GM21390 (cell line): ENCODE measurements around the gene SLIT1.
"Not testable (repeated sequence)": the region's sequence is repeated elsewhere in the genome, so short reads cannot be mapped to it uniquely, and the experiment has no call there.

ENCODE experiments used
- ATAC-seq: cut with Tn5 transposase; IDR thresholded peaks from one replicate; pipeline ENCODE4 v1.9.1; 2021; ENCODE audit not compliant: unreplicated experiment

Gene SLIT1

DNA sequence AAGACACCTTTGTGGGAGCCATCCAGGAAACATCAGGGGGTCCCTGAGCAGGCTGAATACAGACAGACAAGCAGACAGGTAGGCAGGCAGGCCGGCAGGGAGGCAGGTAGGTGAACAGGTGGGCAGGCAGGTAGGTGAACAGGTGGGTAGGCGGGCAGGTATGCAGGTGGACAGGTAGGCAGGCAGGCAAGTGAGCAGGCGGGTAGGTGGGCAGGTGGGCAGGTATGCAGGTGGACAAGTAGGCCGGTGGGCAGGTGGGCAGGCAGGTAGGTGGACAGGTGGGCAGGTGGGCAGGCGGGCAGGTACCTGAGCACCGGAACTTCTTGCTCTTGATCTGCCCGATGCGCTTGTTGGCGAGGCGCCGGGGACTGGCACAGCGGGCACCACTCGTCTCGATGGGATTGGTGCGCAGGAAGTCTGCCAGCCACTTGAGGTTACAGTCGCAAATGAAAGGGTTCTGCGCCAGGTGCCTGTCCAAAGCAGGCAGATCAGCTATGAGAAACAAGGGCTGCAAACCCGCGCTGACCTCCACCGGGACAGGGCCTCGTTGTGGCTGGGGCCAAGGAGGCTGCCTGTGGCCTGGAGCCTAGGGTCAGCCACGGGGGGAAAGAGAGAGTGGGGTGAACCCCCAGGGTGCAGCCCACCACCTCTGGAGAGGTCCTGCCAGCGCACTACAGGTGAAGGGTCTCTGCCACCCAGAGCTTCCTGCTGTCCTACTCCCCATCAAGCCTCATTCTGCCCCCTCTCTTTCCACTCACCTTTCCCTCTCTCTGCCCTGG lies 136.9 kb downstream of the SLIT1 start:
- no peak for ATAC-seq

DNA sequence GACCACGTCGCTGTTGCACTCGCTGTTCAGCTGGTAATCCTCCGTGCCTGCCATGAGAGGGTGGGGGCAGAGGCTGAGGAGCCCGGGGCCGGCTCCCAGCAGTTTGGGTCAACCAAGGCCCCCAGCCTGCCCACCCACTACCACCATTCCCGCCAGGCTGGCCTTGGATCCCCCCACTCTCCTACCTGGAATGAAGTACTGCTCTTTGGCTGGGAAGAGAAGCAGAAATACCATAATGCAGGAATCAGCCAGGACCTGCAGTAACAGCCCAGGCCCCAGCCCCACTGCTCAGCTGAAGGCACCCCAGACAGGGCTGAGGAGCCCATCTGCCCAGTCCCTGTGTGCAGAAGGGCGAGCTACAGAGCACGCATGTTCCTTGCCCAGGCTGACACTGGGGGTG lies 138.0 kb downstream of the SLIT1 start:
- ATAC-seq: no peak

DNA sequence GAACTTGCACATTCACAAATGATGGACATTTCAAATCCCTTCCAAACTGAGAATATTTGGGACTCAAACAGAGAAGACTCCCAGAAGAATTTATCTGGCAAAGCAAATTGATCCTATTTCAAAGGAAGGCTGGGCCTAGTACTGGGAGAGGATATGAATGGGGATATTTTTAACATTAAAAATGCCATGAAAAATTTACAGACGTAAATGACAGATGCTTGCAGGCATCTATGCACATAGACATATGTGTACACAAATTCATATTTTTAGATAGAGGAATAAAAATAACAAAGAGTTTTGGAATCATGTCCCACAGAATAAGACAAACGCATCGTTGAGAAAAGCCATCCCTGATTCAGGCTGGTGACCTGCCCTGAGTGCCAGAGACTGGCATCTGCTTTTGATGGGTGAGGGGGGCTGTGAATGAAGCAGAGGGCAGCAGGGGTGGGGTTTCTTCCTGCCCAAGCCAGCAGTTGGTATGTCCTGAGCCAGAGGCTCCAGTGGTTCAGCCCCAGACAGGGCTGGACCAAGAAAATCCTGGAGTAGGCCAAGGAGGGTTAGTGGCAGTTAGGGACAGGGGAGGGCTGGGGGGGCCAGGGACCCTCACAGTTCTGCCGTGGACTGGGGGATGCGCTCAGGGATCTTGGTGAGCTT lies 138.5 kb downstream of the SLIT1 start:
- ATAC-seq: no peak

DNA sequence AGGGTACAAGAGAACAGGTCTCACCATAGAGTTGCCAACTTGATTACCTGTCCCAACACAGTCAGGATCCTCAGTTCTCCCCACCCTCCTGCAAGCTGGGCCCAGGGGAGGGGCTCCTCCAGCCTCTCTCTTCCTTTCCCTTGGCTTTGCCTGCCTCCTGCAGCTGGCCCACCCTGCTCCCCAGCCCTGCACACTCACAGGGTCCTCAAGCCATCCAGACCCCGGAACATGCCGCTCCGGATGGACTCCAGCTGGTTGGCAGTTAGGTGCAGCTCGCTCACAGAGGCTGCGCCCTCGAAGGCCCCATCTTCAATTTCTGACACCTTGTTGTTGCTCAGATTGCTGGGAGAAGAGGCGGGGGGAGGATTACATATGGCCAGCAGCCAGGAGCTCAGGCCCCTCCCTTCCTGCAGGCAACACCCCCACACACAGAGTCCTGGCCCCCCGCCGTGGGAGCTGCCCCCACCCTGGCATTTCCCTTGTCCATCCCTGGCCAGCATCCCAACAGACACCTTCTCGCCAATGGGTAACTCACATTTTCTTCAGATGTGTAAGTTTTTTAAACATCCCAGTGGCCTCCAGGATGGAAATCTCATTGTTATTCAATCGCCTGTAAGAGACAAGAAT lies 139.2 kb downstream of the SLIT1 start:
- ATAC-seq: no peak

DNA sequence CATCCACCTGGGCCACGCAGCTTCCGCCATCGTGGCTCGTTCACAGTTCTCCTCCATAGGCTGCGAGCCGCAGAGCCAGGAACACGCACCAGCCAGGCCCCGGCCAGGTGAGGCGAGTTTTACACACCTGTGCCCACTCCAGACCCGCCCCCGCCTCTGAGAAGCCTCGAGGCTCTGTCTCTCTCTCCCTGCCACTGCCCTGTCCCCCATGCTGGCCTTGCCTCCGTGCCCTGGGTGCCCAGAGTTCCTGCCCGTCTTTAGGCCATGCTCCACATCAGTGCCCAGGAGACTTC lies 142.2 kb downstream of the SLIT1 start:
- no peak for ATAC-seq

DNA sequence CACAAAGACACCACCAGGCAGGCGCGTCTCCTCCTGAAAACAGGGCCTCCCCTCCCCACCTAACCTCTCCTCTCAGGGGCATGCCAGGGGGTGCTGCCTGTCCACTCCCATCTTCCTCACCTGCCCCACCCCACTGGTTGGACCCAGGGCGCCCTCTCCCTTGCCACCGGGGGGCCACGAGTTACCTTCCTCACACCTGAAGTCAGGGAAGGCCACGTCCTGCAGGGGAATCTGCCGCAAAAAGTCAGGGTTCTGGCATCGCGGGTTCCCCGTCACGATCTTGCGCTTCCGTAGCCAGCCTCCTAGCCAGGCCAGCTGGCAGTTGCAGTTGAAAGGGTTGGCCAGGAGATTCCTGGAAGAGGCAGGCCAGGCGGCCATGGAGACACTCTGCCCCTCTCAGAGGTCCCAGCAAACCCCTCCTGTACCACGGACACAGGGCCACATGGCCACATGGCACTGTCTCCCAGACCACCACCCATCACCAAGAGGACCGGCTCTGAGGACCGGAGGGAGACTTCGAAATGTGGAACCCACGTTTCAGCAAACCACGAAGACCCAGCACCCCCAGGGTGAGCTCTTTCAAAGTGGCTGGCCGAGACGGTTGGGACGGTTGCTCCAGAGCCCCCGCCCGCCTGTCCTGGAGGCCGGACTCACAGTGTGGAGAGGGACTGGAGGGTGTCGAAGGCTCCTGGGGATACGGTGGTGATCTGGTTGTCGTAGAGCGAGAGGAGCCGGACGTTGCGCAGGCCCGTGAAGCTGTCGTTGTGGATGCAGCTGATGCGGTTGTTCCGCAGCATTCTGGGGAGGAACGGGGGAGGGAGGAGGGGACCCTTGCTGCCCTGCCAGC lies 142.8 kb downstream of the SLIT1 start:
- ATAC-seq: no peak

DNA sequence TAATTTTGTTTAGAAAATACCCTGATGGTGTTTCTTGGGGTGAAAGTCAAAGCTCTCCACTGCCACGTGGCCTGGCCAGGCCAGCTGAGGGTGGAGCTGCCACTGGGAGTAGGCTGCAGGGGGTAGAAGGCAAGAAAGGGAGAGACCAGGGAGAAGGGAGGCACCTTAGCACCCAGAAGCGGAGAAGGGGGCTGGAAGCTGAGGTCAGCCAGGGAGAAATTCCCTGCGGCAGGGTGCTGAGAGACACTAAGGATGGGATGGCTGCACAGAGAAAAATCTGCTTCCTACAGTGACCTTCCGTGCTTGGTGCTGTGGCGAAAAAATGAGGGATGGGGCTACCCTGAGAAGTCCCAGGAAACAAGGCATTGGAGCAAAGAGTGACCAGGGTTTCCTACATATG lies 143.7 kb downstream of the SLIT1 start:
- ATAC-seq: no peak

DNA sequence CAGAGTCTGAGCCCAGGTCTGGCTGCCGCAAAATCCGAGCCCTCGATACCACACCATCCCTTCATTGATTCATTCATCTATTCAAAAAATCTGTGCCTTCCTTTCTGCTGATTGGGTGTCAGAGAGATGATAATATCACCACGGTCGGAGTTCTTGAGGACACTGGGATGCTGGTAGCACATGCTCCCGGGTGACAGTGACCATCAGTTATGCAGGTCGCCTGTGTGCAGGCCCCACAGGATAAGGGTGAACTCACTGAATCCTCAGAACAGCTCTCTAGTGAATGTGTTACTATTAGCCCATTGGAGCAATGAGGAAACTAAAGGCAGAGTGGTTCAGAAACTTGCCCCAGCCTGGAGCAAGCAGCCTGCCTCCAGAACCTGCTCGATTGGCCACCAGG lies 145.1 kb downstream of the SLIT1 start:
- ATAC-seq: no peak

DNA sequence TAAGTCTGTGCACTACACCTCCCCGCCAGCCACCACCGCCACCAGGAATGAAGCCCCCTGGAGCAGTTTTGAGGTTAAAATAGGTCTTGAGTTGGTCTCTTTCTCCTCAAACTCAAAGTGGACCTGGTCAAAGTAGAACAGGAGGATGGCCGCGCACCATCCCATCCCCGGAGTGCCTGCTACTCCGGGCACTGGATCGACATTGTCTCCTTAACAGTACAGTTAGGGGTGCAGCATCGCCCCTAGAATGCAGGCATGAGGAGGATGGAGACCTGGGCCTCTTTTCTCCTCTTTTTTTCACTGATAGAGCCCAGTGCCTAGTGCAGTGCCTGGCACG lies 145.5 kb downstream of the SLIT1 start:
- ATAC-seq: no peak

DNA sequence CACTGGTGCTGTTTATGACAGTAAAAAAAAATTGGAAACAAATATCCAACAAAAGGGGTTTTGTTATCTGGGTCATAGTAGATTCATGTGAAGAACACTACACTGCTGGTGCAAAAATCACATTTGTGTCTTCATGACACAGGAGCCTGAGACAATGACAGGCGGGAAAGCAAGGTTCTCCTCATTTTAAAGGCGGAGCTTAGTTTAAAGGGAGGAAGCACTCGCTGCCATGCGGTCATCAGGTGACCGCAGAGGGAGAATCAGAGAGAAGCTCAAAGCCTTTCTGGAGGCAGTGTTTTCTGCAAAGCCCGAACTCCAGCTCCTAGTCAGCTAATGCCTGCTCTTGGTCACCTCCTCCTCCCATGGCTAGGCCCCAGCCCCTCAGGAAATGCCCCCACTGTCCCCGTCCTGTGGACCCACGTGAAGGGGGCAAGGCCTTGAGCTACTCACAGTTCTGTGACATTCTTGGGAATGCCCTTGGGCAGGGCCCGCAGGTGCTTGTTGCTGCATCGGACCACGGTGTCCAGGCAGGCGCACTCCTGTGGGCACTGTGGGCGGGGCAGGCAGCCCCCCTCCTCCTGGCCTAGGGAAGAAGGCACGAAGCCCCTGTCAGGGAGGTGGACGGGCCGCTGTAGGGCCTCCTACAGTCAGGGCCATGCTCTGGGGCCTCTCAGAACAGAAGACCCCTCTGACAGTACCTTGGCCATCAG lies 146.1 kb downstream of the SLIT1 start:
- no peak for ATAC-seq

DNA sequence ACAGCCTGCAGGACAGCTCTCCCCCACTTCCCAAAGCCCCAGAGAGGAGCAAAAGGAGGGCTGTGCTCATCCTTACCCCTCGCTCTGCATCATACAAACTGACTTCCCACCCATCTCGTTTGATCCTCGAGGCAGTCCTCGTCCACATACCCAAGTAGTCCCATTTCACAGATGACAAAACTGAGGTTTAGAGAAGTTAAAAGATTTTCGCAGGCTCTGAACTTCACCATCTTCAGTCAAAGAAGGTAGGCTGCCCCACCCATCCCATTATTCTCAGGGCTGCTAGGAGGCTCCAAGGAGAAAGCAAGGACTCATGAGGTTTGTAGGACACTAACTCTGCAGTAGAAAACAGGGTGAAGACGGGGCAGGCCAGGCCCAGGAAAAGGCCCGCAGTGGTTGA lies 147.1 kb downstream of the SLIT1 start:
- no peak for ATAC-seq

DNA sequence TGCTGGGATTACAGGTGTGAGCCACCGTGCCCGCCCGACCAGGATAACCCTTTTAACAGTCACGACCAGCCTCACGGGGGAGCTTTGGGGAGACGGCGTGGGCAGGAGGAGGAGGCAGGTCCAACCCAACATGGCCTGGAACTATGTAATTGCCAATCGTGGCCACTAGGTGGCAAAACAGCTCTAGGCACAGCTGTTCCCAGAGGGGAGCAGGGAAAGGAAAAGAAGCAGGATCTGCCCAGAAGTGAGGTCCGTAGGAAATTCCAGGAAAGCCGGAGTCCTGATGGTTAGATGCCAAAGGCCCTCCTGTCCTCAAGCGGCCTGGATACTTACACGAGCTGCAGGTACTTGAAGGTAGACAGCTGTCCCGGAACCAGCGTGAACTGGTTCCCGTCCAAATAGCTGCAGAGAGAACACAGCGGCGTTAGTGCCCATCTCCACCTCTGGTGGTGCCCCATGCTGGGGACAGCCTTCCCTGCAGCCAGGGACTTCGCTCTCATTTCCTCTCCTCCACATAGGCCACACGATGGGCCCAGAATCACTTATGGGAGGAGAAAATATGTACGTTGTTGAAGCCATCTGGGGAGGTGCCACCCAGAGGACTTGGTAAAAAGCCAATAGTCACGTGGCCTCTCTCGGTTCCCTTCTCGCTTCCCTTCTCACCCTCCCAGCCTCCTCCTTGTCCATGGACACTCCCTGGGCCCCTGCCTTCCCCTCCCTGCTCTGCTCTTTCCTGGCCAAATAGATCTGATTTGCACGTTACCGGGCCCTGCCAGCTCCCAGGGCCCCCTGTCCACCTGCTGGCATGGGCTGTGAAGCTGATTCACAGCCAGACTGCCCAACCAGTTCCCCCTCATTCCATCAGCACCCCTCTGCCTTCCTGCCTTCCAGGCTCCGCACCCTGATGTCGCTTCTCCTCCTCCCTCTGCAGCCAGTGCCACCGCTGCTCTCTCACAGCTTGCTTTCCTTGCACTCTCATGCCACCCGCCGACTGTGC lies 148.1 kb downstream of the SLIT1 start:
- peak; percentile 81 for ATAC-seq

DNA sequence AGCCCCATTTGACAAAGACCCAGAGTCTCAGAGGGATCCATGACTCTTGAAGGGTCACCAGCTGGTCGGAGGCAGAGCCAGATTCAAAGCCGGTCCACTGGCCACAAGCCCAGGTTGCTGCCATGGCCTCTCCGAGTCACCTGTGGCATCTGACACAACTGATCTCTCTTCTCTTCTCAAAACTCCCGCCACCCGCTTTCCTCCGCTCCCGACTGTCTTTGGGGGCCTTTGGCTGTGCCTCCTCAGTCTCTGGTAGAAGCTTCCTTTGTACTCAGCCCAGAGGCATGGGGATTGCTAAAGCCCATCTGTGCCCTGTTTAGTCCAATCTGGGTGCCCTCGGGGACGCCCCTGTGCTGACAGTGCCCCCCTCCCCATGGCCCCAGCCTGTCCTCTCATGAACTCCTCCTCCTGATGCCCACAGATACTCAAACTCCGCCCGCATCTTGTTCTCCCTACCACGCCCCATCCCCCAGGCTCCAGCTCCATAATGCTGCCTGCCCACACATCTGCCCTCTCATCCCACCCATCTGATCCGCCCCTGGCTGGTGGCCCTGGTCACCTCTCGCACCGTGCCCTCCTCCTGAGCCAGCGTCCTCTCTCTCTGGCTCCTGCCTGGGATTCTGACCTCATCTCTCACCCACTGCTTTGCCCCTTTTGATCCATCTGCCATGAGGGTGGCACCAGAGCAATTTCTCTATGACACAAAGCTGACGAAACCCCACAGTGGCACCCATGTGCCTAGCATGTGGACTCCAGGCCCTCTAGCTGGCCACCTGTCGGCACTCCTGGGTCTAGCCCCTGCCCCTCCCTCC lies 150.6 kb downstream of the SLIT1 start:
- ATAC-seq: no peak

DNA sequence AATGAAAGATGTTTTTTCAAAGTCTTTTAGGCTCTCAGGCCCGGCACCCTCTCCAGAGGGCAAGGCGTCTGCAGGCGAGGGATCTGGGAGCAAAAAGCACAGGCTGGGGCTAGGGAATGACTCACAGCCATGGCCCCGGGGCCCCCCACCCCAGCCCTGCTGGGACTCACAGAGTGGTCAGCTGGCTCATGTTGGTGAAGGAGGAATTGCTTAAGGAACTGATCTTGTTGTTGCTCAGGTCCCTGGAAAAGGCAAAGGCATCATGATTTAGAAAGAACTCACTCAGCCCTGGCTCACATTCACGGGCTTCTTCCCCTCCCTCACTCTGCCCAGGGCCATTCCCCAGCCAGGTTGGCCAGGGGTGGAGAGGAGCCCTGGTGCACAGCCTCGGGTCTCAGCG lies 151.5 kb downstream of the SLIT1 start:
- ATAC-seq: no peak

DNA sequence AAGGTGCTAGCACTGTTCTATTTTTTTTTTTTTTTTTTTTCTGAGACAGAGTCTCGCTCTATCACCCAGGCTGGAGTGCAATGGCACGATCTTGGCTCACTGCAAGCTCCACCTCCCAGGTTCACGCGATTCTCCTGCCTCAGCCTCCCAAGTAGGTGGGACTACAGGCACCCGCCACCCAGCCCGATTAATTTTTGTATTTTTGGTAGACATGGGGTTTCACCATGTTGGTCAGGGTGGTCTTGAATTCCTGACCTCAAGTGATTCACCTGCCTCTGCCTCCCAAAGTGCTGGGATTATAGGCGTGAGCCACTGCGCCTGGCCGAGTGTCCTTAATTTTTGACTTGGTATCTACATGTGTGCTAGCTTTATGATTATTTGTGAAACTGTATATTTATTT lies 151.9 kb downstream of the SLIT1 start:
- not testable (repeated sequence) for ATAC-seq

DNA sequence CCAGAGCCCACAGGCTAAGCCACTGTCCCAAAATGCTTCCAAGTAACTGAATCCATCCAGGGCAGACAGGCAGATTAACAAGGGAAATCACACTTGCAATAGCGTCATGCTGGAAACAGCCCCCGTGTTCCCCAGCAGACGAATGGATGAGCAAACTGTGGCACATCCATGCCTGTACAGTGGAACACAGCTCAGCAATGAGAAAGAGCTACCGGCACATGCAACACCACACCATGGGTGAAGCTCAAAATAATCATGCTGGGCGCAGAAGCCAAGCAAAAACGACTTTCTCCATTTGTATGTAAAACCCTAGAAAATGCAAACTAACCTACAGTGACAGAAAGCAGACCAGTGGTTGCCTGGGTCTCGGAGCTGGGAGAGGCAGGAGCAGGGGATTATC lies 153.1 kb downstream of the SLIT1 start:
- ATAC-seq: no peak

DNA sequence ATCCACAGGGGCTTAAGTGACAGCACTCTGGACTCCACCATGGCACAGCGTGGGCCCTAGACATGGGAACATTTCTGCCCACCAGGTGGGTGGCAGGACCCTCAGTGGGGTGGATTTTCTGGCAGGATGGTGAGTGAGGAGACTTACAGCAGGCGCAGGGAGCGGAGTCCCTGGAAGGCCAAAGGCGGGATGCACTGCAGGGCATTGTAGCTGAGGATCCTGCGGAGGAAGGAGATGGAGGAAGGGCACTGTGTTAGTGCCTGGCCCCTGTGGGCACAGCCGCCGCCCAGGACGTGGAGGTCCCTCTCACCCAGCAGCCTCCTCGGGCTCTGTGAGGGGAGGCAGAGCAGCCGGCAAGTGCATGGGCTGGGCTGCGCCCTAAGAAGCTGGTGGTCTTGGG lies 154.3 kb downstream of the SLIT1 start:
- no peak for ATAC-seq

DNA sequence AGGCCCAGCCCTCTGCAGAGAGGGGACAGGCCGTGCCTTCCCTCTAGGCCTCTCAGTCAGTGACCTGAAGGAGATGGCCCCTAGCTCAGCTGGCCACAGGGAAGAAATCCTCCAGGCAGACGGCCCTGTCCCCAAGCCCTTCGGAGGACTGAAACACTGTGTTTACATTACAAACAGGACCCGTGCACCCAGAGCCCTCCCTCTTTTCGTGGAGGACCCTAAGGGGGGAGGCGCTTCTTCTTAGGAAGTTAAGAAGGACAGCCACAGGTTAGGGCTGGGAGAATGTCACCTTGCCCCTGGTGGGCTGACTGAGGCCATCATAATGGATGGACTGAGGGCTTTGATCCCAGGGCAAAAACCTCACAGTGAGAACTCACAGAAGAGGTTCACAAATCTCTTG lies 154.9 kb downstream of the SLIT1 start:
- ATAC-seq: no peak

DNA sequence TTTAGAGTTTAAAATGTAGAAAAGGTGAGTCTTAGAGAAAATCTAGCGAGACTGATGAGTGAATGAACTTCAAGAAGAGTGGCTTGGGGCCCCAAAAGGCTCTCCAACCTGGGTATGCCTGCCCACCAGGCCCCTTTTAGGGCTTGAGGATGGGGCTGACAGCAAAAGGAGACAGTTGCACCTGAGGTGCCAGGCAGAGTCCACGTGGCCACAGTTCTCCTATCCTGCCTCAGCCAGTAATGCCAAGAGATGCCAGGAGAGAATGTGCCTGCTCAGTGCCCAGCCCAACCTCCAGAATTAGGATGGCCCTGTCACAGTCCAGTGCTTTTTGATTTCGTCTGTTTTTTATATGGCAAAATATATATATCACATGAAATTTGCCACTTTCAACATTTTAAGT lies 156.5 kb downstream of the SLIT1 start:
- no peak for ATAC-seq
